ENCODE data around the gene ADCY10. TPM values are rescaled to one million over a fixed set of nuclear protein-coding genes. Genes with fewer than 3 reads are reported as not detected.
A peak's percentile ranks its signal among the peaks of the same experiment; 100 is the strongest.

The ADCY10 gene
- total and polyA plus RNA-seq, 2 of the 8 experiments (the other 6 are each of a cell fraction or from before 2014, with no cell fraction given), result 0.02 TPM; not detected in 1

GRCh38 chr1:167861664-167862381 lies 52.1 kb downstream of the ADCY10 start:
- H3K79me1 ChIP-seq (ENCODE audit: low read depth, low read length), result no peaks in the 10 kb centered on the region
- ChIA-PET CTCF (ENCODE audit: partially characterized antibody) (interaction anchor here (1.5 to 2.1 kb wide), 2 partner anchors 19 to 221 kb away, joined by 3 to 6 read pairs; no protein-coding TSS in a partner anchor), POLR2A (ENCODE audit: partially characterized antibody) (interaction anchor here (1.3 kb wide), 1 partner anchor 10 kb away, joined by 3 read pairs; no protein-coding TSS in a partner anchor)
- no peak overlapping the region for H3K18ac ChIP-seq (ENCODE audit: extremely low read depth, low read length)
- H3K27me3 ChIP-seq (replicated peaks in 1 of 4; ENCODE audit: control insufficient read depth in 3 of 4, extremely low read depth in 1 of 4, insufficient read depth in 3 of 4, low read length in 3 of 4), result no peaks in the 10 kb centered on the region
- WGBS, 2 experiments (ENCODE audit: extremely low coverage in 1 of 2, insufficient coverage in 1 of 2, insufficient read length in 1 of 2, insufficient replicate concordance in 2 of 2, low coverage in 1 of 2, low lambda C conversion rate in 2 of 2, missing lambda C conversion rate in 1 of 2), result 71% methylated on average over 8 of the region's 8 CpGs; no CpG with 5 or more reads in 1 of the 2 experiments
- peaks cover 0 to 7% (median 3%) of the 10 kb centered on the region in 4 experiments; a peak in 2 of 7 replicates for H3K4me1 ChIP-seq (replicated peaks in 1 of 4; ENCODE audit: control insufficient read depth in 3 of 4, insufficient read depth in 4 of 4, low read length in 3 of 4)
- H4K20me1 ChIP-seq (replicated peaks in 1 of 2; ENCODE audit: control insufficient read depth in 1 of 2, insufficient read depth in 2 of 2, low read length in 2 of 2), result no peaks in the 10 kb centered on the region
- no peak overlapping the region for H3K14ac ChIP-seq (ENCODE audit: insufficient read length)
- no peaks in the 10 kb centered on the region for H3K79me2 ChIP-seq (ENCODE audit: control insufficient read depth in 1 of 2, insufficient read depth in 2 of 2, low read length in 2 of 2)
- no peak overlapping the region for H4K8ac ChIP-seq (ENCODE audit: extremely low read depth, insufficient read depth, low read length)
- H3K4ac ChIP-seq (replicated peaks; ENCODE audit: insufficient read length, low read depth, low read length), result no peak overlapping the region
- H3K23ac ChIP-seq (ENCODE audit: insufficient read length), result no peak overlapping the region
- no peak overlapping the region for H2BK15ac ChIP-seq (ENCODE audit: low read length)
- H4K91ac ChIP-seq (replicated peaks; ENCODE audit: insufficient read length, low read length), result no peak overlapping the region
- no peaks in the 10 kb centered on the region for H3K36me3 ChIP-seq (ENCODE audit: control insufficient read depth in 2 of 4, insufficient read depth in 4 of 4, low read length in 3 of 4)
- no peak overlapping the region for H2AK5ac ChIP-seq (ENCODE audit: low read depth, low read length)
- H3K23me2 ChIP-seq (ENCODE audit: low read depth, low read length), result no peaks in the 10 kb centered on the region; the same call in 1 of the 2 replicates
- peak overlapping the region; percentile 53; the same call in 1 of the 2 replicates for H2BK20ac ChIP-seq (ENCODE audit: low read length)
- no peak overlapping the region for H3K4me3 ChIP-seq (ENCODE audit: extremely low read depth in 1 of 4, insufficient read depth in 2 of 4, low read depth in 3 of 4, low read length in 4 of 4)
- H2AFZ ChIP-seq (ENCODE audit: low read length), result no peak overlapping the region
- H2BK12ac ChIP-seq (ENCODE audit: low read depth, low read length), result peak overlapping the region; percentile 86
- peak overlapping the region in 1 of 2 experiments; percentile 31; a peak in 1 of 4 replicates for H3K4me2 ChIP-seq (ENCODE audit: insufficient read depth in 1 of 2, low read depth in 2 of 2, low read length in 2 of 2)
- FAIRE-seq (no peak), DNase-seq (ENCODE audit: low read depth in 1 of 2, low spot score in 2 of 2) (no peak)
- H3K9me3 ChIP-seq (ENCODE audit: insufficient read depth in 2 of 2, low read depth in 1 of 2, low read length in 1 of 2), result peaks cover 8 to 11% of the 10 kb centered on the region in 2 experiments
- H2BK120ac ChIP-seq (replicated peaks; ENCODE audit: low read depth, low read length), result no peak overlapping the region
- H3K56ac ChIP-seq (replicated peaks; ENCODE audit: insufficient read length, low read depth, low read length), result no peak overlapping the region
- H4K5ac ChIP-seq (ENCODE audit: insufficient read length, low read depth, low read length), result no peak overlapping the region
- 0 out of 2 replicates have a peak overlapping the region, but pooled peaks have one; percentile 4 for H2BK5ac ChIP-seq (ENCODE audit: low read depth, low read length)
- no peak overlapping the region for H3K9ac ChIP-seq (replicated peaks in 1 of 4; ENCODE audit: extremely low read depth in 1 of 4, low read depth in 3 of 4, low read length in 3 of 4)
- H3K27ac ChIP-seq (ENCODE audit: low read depth, low read length), result no peak overlapping the region
- TF ChIP-seq SP2 (IDR thresholded peaks at IDR 0.05; ENCODE audit: low read length) (no peak), GABPA (IDR thresholded peaks at IDR 0.05; ENCODE audit: borderline replicate concordance, insufficient read depth, low read length) (no peak), SAP30 (IDR thresholded peaks at IDR 0.05; ENCODE audit: insufficient read depth, insufficient replicate concordance, low read length) (no peak), FOSL1 (IDR thresholded peaks at IDR 0.05; ENCODE audit: insufficient read depth, low read depth, low read length) (no peak), CHD2 (IDR thresholded peaks at IDR 0.05; ENCODE audit: low read length) (no peak), ATF2 (IDR thresholded peaks at IDR 0.05; ENCODE audit: low read length) (no peak), GTF2F1 (IDR thresholded peaks at IDR 0.05; ENCODE audit: borderline replicate concordance, low read depth, low read length) (no peak), KDM5A (IDR thresholded peaks at IDR 0.05; ENCODE audit: low read length) (no peak), SP1 (IDR thresholded peaks at IDR 0.05; ENCODE audit: low read depth, low read length) (no peak), JUN (IDR thresholded peaks at IDR 0.05; ENCODE audit: low read depth, low read length) (no peak), PHF8 (conservative IDR thresholded peaks at IDR 0.05; ENCODE audit: low read depth, low read length) (no peak)
